Esophagus muscularis mucosa (tissue), 3 donors: ENCODE results near the gene LEKR1.

ENCODE experiments used
- CTCF ChIP-seq, 3 experiments: fragments of 200-600 bp in 2 of 3; fragments of 450-650 bp in 1 of 3; sonication (generic) in 2 of 3; IDR thresholded peaks; one replicate each; pipeline ENCODE4 v1.5.1; 2017 to 2019; ENCODE audit warnings: antibody characterized with exemption in 3 of 3, mild to moderate bottlenecking in 2 of 3, moderate library complexity in 1 of 3
- EP300 ChIP-seq: sonication (generic); formaldehyde crosslinking; IDR thresholded peaks from one replicate; pipeline ENCODE4 v1.6.1; 2017; ENCODE audit warnings: antibody characterized with exemption

- TF ChIP-seq CTCF (IDR thresholded peaks at IDR 0.05): no peak
- no peak for TF ChIP-seq EP300
Measured at GRCh38 chr3:156885761-156886160, 59.6 kb downstream of the LEKR1 start.
